ENCODE data around the gene SRRM3.

GRCh38 chr7:76332078-76332477, 130.4 kb downstream of the SRRM3 start:
- TF ChIP-seq SUZ12 (IDR thresholded peaks at IDR 0.05; ENCODE audit: extremely low read depth, insufficient read depth, insufficient read length) (no peak), YY1 (IDR thresholded peaks at IDR 0.05; ENCODE audit: insufficient read depth, insufficient read length) (no peak), ZNF274 (IDR thresholded peaks at IDR 0.05; ENCODE audit: low read depth, low read length) (no peak)
